IPS-NIHi11 (cell line): ENCODE data around the gene ACSM5.
"Not testable (repeated sequence)": the region's sequence is repeated elsewhere in the genome, so short reads cannot be mapped to it uniquely, and the experiment has no call there.

Experiments
- DNase-seq: peaks from one replicate; pipeline ENCODE4 v3.0.0; 2012; ENCODE audit warnings: mixed read lengths, low spot score

ACSM5 gene

GRCh38 chr16:20399185-20399584, 10.1 kb upstream of the ACSM5 start:
- no peak for DNase-seq

- no peak for DNase-seq
Measured at GRCh38 chr16:20401066-20401465, 8.3 kb upstream of the ACSM5 start.

- no peak for DNase-seq
Measured at GRCh38 chr16:20401475-20402016, 7.8 kb upstream of the ACSM5 start.

- no peak for DNase-seq
Measured at GRCh38 chr16:20402651-20403050, 6.7 kb upstream of the ACSM5 start.

- no peak for DNase-seq
Measured at GRCh38 chr16:20404637-20405036, 4.7 kb upstream of the ACSM5 start, which contains the start of gene PDILT. Gene PDILT (minus strand): TSS chr16:20404737. CDS start chr16:20399300, 5,437 bp downstream.

GRCh38 chr16:20410121-20410723, 888 bp downstream of the ACSM5 start:
- DNase-seq, result no peak

GRCh38 chr16:20411055-20411454, 1.7 kb downstream of the ACSM5 start:
- no peak for DNase-seq

- DNase-seq, result no peak
Measured at GRCh38 chr16:20415541-20415940, 6.2 kb downstream of the ACSM5 start.

GRCh38 chr16:20419093-20419492, 9.8 kb downstream of the ACSM5 start:
- DNase-seq, result not testable (repeated sequence)

- DNase-seq, result not testable (repeated sequence)
Measured at GRCh38 chr16:20421748-20422147, 12.4 kb downstream of the ACSM5 start.

- not testable (repeated sequence) for DNase-seq
Measured at GRCh38 chr16:20423772-20424128, 14.4 kb downstream of the ACSM5 start.

- no peak for DNase-seq
Measured at GRCh38 chr16:20424129-20424866, 15.0 kb downstream of the ACSM5 start.

- not testable (repeated sequence) for DNase-seq
Measured at GRCh38 chr16:20427401-20427797, 18.1 kb downstream of the ACSM5 start.

GRCh38 chr16:20429499-20429898, 20.2 kb downstream of the ACSM5 start:
- DNase-seq, result not testable (repeated sequence)

- not testable (repeated sequence) for DNase-seq
Measured at GRCh38 chr16:20430480-20430879, 21.1 kb downstream of the ACSM5 start.

- DNase-seq, result no peak
Measured at GRCh38 chr16:20430948-20431347, 21.6 kb downstream of the ACSM5 start.

GRCh38 chr16:20438950-20439349, 29.6 kb downstream of the ACSM5 start:
- DNase-seq, result not testable (repeated sequence)

- not testable (repeated sequence) for DNase-seq
Measured at GRCh38 chr16:20439820-20440231, 30.5 kb downstream of the ACSM5 start.

GRCh38 chr16:20440731-20441130, 31.4 kb downstream of the ACSM5 start:
- DNase-seq, result not testable (repeated sequence)

- DNase-seq, result no peak
Measured at GRCh38 chr16:20441191-20441590, 31.9 kb downstream of the ACSM5 start.

- DNase-seq, result not testable (repeated sequence)
Measured at GRCh38 chr16:20441859-20442258, 32.5 kb downstream of the ACSM5 start.

- not testable (repeated sequence) for DNase-seq
Measured at GRCh38 chr16:20446652-20447393, 37.5 kb downstream of the ACSM5 start.

GRCh38 chr16:20451364-20451763, 42.0 kb downstream of the ACSM5 start, which contains the start of gene ACSM2A:
Gene ACSM2A (plus strand): TSS chr16:20451521. CDS start chr16:20460115, 8,594 bp downstream.
- DNase-seq, result not testable (repeated sequence)
